Mammary epithelial cell (primary cell): ENCODE results near the gene NR4A1.

Experiments
- CTCF ChIP-seq, 2 donors: IDR thresholded peaks in 1 of 2; conservative IDR thresholded peaks in 1 of 2; 2 replicates each; pipeline ENCODE4 v1.5.1; 2011 to 2012; ENCODE audit warnings: inconsistent platforms in 2 of 2, low read length in 2 of 2, mild to moderate bottlenecking in 2 of 2, control low read depth in 1 of 2, low read depth in 1 of 2; ENCODE audit not compliant: insufficient read depth in 1 of 2; ENCODE audit errors: extremely low read depth in 1 of 2
- EZH2 ChIP-seq: IDR thresholded peaks from 2 replicates; pipeline ENCODE4 v1.6.1; 2012; ENCODE audit warnings: low read length, inconsistent platforms, borderline replicate concordance

GRCh38 chr12:52010152-52010622 lies 41.1 kb upstream of the NR4A1 start:
- no peak for TF ChIP-seq CTCF (conservative IDR thresholded peaks at IDR 0.05 in 1 of 2, IDR thresholded peaks at IDR 0.05 in 1 of 2; ENCODE audit: extremely low read depth in 1 of 2, insufficient read depth in 1 of 2, low read depth in 1 of 2, low read length in 2 of 2)
- TF ChIP-seq EZH2 = no peak
